HG03039 (cell line): ENCODE data around the gene BLOC1S5.
"Not testable (repeated sequence)": the region's sequence is repeated elsewhere in the genome, so short reads cannot be mapped to it uniquely, and the experiment has no call there.

Experiments used
- ATAC-seq: cut with Tn5 transposase; IDR thresholded peaks from one replicate; pipeline ENCODE4 v1.9.1; 2021; ENCODE audit warnings: mild to moderate bottlenecking, moderate library complexity; ENCODE audit not compliant: unreplicated experiment

BLOC1S5 gene

DNA sequence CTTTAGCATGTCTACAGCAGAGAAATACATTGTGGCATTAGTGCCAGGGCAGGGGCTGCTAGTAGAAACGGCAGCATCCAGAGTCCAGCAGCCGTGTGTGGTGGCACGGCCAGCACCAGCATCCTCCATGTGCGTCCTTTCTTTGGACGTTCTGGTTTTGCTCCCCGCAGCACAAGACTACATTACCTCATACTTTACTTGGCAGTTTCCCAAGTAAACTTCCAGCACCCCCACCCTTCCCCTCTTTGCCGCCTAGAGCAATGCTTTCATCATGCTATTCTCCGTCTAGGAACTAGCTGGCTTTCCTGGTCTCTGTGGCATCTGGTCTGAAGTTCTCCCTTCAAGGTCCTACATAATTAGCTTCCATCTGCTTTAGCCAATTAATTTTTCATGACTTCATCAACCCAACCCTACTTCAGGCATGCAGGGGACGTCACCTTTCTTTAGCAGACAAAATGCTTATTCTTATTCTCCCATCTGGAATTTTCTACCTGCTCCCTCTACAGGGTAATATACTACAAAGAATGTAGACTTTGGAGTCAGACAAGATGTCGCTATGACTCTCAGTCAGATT, 67.6 kb downstream of the BLOC1S5 start:
- ATAC-seq: no peak

DNA sequence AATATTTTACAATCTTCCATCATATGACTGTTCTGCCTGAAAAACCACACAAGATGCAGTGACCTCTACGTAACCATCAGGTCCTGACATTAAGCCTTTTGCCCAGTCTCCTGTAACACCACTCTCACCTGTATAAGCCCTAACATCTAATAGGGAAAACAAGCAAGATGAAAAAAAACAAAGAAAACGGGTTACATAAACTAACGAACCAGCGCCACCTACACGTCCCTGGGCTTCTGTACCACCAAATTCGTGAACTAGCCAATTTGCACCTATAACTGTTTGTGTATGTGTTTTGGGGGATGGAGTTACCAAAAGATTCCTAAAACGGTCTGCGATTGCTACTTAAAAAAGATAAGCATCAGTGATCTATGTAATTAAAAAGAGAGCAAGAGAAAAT, 70.2 kb downstream of the BLOC1S5 start:
- no peak for ATAC-seq

DNA sequence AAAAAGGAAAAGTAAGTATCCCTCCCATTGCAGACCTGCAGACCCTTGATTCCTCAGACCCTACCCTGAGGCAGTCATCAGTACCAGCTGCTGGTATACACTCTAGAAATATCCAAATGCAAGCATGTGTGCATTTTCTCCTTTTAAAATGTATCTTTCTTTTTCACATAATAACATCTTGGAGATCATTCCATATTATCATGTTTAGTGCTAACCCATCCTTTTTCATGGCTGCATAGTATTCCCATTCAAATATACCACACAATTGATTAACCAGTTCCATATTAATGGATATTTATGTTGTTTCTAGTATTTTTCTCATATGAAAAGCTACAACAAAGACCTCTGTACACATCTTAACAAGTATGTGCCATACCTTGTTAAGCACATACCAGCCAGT, 70.8 kb downstream of the BLOC1S5 start:
- no peak for ATAC-seq

GRCh38 chr6:7992002-7992815, 72.0 kb downstream of the BLOC1S5 start:
- ATAC-seq: no peak

DNA sequence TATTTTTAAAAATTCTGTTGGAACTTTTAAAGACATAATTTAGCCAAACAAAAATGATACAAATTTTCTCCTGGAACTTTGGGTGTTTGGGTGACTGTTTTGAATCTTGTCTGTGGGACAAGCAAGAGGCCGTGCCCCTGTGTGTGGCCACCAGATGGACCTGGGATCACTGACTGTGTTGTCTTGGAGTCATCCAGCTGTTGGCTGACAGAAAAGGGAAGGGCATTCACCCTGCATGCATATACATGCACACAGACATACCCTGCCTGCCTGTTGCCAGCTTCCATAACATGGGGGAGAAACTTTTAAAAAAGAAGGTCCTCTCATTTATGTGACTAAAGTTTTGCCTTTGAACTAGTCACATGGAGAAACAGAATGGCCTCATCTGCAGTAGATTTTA, 72.7 kb downstream of the BLOC1S5 start:
- ATAC-seq: no peak

DNA sequence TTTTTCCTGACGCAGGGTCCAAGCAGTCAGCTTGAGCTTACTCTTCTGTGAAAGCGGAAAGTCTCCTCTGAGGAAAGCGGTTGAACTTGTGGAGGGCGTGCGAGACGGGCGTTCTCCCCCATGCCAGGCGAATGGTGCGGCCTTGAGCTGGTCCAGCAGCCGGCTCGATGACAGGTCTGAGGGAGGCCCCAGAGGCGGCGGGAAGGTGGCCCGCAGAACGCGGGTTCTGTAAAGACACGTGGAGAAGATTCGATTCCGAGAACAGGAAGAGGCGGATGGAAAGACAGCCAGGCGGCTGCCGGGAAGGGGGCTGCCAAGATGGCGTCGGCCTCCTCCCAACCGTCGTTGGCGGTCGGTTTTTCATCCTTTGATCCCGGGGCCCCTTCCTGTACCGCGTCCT, 78.0 kb downstream of the BLOC1S5 start:
- ATAC-seq: no peak

DNA sequence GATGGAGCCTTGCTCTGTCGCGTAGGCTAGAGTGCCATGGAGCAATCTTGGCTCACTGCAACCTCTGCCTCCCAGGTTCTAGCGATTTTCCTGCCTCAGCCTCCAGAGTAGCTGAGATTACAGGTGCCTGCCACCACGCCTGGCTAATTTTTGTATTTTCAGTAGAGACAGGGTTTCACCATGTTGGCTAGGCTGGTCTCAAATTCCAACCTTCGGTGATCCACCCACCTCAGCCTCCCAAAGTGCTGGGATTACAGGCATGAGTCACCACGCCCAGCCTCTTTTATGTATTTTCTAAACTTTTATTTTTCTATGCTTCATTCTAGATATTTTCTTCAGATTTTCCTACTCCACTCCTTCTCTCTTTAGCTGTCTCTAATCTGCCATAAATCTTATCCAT, 80.2 kb downstream of the BLOC1S5 start:
- not testable (repeated sequence) for ATAC-seq

GRCh38 chr6:7979831-7980230, 84.4 kb downstream of the BLOC1S5 start:
- ATAC-seq: no peak

- no peak for ATAC-seq
Measured at GRCh38 chr6:7978736-7979135, 85.5 kb downstream of the BLOC1S5 start.

- no peak for ATAC-seq
Measured at GRCh38 chr6:7976485-7977056, 87.6 kb downstream of the BLOC1S5 start.

DNA sequence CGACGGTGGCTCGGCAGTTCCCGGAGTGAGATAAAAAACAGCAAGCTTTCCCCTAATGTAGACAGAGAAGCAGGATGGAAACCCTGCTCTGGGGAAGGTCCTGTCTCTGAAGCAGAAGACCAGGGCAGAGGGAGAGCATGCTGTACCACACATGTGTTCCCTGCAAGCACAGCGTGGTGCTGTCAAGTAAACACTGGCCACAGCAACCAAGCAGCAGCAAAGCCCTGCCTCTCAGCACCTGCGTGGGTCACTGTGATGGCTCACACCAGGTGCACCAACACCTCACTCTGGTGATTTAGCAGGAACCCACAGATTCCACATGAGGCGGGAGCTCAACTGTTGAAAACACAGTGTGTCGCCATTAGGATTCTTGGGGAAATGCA, 88.4 kb downstream of the BLOC1S5 start:
- ATAC-seq: no peak

- no peak for ATAC-seq
Measured at GRCh38 chr6:7974938-7975763, 89.0 kb downstream of the BLOC1S5 start.

GRCh38 chr6:7974565-7974937, 89.6 kb downstream of the BLOC1S5 start:
- ATAC-seq: no peak

DNA sequence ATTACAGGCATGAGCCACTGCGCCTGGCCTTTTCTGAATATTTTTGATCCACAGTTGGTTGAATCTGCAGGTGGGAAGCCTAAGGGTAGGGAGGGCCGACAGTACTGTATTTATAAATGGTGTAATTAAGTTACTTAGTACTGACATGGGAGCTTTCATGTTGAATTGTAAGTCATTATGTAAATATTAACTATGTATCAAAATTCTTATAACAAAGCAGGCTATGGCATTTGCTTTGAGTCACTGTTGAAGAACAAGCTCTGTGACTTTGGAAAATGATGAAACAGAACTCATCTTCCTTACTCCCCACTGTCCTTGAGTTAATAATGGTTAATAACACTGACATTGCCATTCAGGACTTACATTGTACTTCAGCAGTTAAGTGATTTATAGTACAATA, 90.6 kb downstream of the BLOC1S5 start:
- no peak for ATAC-seq

GRCh38 chr6:7971499-7971898, 92.7 kb downstream of the BLOC1S5 start:
- no peak for ATAC-seq

DNA sequence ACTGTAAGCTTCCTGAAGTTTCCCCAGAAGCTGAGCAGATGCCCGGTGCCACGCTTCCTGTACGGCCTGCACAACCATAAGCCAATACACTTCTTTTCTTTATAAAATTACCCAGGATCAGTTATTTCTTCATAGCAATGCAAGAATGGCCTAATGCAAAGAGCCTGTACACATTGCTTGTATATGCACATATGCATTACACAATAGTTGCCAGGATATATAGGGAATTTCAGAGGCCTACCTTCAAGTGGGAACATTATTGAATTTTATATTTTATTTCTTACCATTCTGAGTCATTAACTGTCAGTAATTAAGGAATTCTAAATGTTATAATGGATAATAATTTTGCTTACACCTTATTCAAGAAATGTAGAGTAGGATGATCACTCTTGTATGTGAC, 93.6 kb downstream of the BLOC1S5 start:
- ATAC-seq: no peak
